IMR-90 (cell line): ENCODE measurements around the gene MYL4.
"Not testable (repeated sequence)": the region's sequence is repeated elsewhere in the genome, so short reads cannot be mapped to it uniquely, and the experiment has no call there.

Source experiments
- BHLHE40 ChIP-seq: fragments of 150-350 bp; IDR thresholded peaks from 2 replicates; pipeline ENCODE4 v1.6.1; 2016; ENCODE audit warnings: mild to moderate bottlenecking, low read depth, low read length
- MXI1 ChIP-seq: IDR thresholded peaks from 2 replicates; pipeline ENCODE4 v1.6.1; 2012; ENCODE audit warnings: low read depth, mild to moderate bottlenecking, low read length, moderate library complexity, borderline replicate concordance
- POLR2A ChIP-seq: IDR thresholded peaks from 2 replicates; pipeline ENCODE4 v1.6.1; 2012; ENCODE audit warnings: mild to moderate bottlenecking, low read depth, low read length
- TF ChIP-seq, protein P1 (sequence below): fragments of 150-350 bp; IDR thresholded peaks from 2 replicates; pipeline ENCODE4 v1.6.1; 2017; ENCODE audit warnings: mild to moderate bottlenecking, antibody characterized with exemption, low read length, low read depth
- TF ChIP-seq, protein P2 (sequence below): conservative IDR thresholded peaks from 2 replicates; pipeline ENCODE4 v1.5.1; 2012; ENCODE audit warnings: mild to moderate bottlenecking, low read depth, low read length, improper control_type of control experiment

DNA sequence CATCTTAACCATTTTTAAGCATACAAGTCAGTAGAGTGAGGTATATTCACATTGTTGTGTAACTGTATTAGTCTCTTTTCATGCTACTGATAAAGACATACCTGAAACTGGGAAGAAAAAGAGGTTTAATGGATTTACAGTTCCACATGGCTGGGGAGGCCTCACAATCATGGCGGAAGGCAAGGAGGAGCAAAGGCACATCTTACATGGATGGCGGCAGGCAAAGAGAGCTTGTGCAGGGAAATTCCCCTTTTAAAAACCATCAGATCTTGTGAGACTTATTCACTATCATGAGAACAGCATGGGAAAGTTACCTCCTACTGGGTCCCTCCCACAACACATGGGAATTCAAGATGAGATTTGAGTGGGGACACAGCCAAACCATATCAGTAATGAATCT lies 14.9 kb downstream of the MYL4 start:
- TF ChIP-seq, protein P1, sequence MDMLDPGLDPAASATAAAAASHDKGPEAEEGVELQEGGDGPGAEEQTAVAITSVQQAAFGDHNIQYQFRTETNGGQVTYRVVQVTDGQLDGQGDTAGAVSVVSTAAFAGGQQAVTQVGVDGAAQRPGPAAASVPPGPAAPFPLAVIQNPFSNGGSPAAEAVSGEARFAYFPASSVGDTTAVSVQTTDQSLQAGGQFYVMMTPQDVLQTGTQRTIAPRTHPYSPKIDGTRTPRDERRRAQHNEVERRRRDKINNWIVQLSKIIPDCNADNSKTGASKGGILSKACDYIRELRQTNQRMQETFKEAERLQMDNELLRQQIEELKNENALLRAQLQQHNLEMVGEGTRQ: not testable (repeated sequence)
- TF ChIP-seq, protein P2, sequence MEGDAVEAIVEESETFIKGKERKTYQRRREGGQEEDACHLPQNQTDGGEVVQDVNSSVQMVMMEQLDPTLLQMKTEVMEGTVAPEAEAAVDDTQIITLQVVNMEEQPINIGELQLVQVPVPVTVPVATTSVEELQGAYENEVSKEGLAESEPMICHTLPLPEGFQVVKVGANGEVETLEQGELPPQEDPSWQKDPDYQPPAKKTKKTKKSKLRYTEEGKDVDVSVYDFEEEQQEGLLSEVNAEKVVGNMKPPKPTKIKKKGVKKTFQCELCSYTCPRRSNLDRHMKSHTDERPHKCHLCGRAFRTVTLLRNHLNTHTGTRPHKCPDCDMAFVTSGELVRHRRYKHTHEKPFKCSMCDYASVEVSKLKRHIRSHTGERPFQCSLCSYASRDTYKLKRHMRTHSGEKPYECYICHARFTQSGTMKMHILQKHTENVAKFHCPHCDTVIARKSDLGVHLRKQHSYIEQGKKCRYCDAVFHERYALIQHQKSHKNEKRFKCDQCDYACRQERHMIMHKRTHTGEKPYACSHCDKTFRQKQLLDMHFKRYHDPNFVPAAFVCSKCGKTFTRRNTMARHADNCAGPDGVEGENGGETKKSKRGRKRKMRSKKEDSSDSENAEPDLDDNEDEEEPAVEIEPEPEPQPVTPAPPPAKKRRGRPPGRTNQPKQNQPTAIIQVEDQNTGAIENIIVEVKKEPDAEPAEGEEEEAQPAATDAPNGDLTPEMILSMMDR: not testable (repeated sequence)
- TF ChIP-seq POLR2A, BHLHE40, MXI1: not testable (repeated sequence)
